ENCODE measurements around the gene SEZ6.
A peak's percentile ranks its signal among the peaks of the same experiment; 100 is the strongest.

Gene SEZ6

GRCh38 chr17:28951991-28952975 is 53.5 kb downstream of the SEZ6 start:
- Histone ChIP-seq H2AFZ (ENCODE audit: low read depth, low read length) (peak overlapping the region; percentile 78), H3K36me3 (ENCODE audit: insufficient read depth, low read length) (peaks cover 23% of the 10 kb centered on the region), H3K9me3 (ENCODE audit: insufficient read depth, low read length, severe bottlenecking) (no peaks in the 10 kb centered on the region), H3K4me1 (ENCODE audit: insufficient read depth, low read length) (peaks cover 35% of the 10 kb centered on the region), H3K27ac (ENCODE audit: low read length) (peak overlapping the region; percentile 95), H3K27me3 (ENCODE audit: insufficient read depth, low read length, poor library complexity) (no peaks in the 10 kb centered on the region), H3K79me2 (ENCODE audit: insufficient read depth, low read length) (peaks cover 40% of the 10 kb centered on the region), H3K4me2 (ENCODE audit: insufficient read depth, low read length) (peak overlapping the region; percentile 68), H3K9ac (ENCODE audit: low read depth, low read length) (peak overlapping the region; percentile 67), H4K20me1 (ENCODE audit: insufficient read depth, low read length) (peaks cover 24% of the 10 kb centered on the region), H3K4me3 (ENCODE audit: low read depth in 1 of 2, low read length in 2 of 2) (peak overlapping the region; percentile 37 to 65)
- no peak for TF ChIP-seq EZH2 (IDR thresholded peaks at IDR 0.05; ENCODE audit: borderline replicate concordance, low read depth, low read length, severe bottlenecking)
- TF ChIP-seq CTCF (IDR thresholded peaks at IDR 0.05; ENCODE audit: borderline replicate concordance, extremely low read depth, low read length, poor library complexity, severe bottlenecking), result no peak
- ATAC-seq (ENCODE audit: insufficient read depth, low read depth), result peak; percentile 80
- peak; percentile 98 for DNase-seq

DNA sequence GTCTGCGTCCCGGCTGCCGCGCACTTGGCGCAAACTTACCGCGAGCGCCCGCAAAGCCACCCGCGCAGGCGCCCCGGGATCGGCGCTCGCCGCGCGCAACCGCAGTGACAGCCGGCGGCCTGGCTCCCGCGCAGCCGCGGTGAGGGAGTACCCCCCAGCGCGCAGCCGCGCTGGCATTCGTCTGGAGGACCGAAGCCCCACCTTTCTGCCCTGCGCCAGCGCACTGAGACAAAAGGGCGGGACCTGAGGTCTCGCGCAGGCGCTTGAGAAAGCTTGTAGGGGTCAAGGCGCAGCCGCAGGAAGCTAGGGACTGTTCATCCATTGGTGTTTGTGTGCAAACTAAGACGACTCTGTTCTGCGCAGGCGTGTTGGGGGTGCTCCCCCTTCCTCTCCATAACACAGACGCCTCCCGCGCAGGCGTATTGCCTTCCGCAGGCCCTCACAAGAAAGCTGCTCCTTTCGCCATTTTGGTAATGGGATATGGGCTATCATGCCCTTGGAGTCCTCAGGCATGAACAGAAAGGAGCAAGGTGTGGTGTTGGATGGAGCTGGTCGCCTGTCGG is 54.3 kb downstream of the SEZ6 start, which contains the start of gene PHF12:
PHF12 (minus strand) TSS at position 91 of the 563 bp plus-strand sequence. CDS start 558 bp downstream, outside the sequence.
- H3K4me2 ChIP-seq (ENCODE audit: insufficient read depth, low read length), result peak within 1 kb of the TSS; percentile 91
- no peak for TF ChIP-seq CTCF (IDR thresholded peaks at IDR 0.05; ENCODE audit: borderline replicate concordance, extremely low read depth, low read length, poor library complexity, severe bottlenecking)
- TF ChIP-seq EZH2 (IDR thresholded peaks at IDR 0.05; ENCODE audit: borderline replicate concordance, low read depth, low read length, severe bottlenecking), result no peak
- H3K79me2 ChIP-seq (ENCODE audit: insufficient read depth, low read length), result peaks cover 47% of the 10 kb centered on the region
- DNase-seq (peak; percentile 100), ATAC-seq (ENCODE audit: insufficient read depth, low read depth) (peak; percentile 69)
- no peaks in the 10 kb centered on the region for H3K9me3 ChIP-seq (ENCODE audit: insufficient read depth, low read length, severe bottlenecking)
- peak within 1 kb of the TSS; percentile 77 for H3K9ac ChIP-seq (ENCODE audit: low read depth, low read length)
- peak within 1 kb of the TSS; percentile 95 for H3K27ac ChIP-seq (ENCODE audit: low read length)
- H2AFZ ChIP-seq (ENCODE audit: low read depth, low read length), result peak within 1 kb of the TSS; percentile 78
- no peaks in the 10 kb centered on the region for H3K27me3 ChIP-seq (ENCODE audit: insufficient read depth, low read length, poor library complexity)
- peak within 1 kb of the TSS; percentile 80 to 81 for H3K4me3 ChIP-seq (ENCODE audit: low read depth in 1 of 2, low read length in 2 of 2)
- peaks cover 40% of the 10 kb centered on the region for H3K4me1 ChIP-seq (ENCODE audit: insufficient read depth, low read length)
- H3K36me3 ChIP-seq (ENCODE audit: insufficient read depth, low read length), result peaks cover 28% of the 10 kb centered on the region
- H4K20me1 ChIP-seq (ENCODE audit: insufficient read depth, low read length), result peaks cover 30% of the 10 kb centered on the region

DNA sequence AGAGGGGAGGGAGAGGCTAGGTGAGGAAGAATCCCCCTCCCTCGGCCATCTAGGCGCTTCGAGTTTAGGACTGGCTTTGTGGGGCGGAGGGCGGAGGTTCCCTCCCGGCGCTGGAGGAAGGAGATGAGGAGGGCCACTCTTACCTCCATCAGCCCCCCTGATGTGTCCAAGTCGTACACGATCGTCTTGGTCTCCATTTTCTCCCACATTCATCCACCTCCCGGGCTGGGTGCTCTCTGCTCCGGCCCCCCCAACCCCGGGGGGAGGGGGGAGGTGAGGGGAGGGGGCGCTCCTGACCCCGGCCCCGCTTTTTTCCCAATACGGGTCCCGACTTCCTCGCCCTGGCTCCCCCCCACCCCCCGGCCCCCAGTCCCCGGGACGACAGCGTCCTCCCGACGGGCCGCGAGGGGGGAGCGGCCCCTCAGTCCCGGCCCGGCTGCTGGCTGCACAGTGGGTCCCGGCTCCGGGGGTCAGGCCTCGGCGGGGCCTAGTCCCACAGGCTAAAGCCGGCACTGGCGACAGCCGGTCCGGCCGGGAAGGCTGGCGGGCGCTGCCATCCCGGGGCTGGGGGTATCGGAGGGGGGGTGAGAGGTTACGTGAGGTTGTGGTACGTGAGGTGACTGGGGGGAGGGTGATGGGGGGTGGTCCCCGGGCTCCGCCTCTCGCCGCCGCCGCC is 54.9 kb downstream of the SEZ6 start:
- H3K4me2 ChIP-seq (ENCODE audit: insufficient read depth, low read length), result peak overlapping the region; percentile 91
- H3K9me3 ChIP-seq (ENCODE audit: insufficient read depth, low read length, severe bottlenecking), result no peaks in the 10 kb centered on the region
- H3K9ac ChIP-seq (ENCODE audit: low read depth, low read length), result peak overlapping the region; percentile 77
- peak overlapping the region; percentile 80 to 81 for H3K4me3 ChIP-seq (ENCODE audit: low read depth in 1 of 2, low read length in 2 of 2)
- DNase-seq (no peak), ATAC-seq (ENCODE audit: insufficient read depth, low read depth) (no peak)
- peaks cover 34% of the 10 kb centered on the region for H3K36me3 ChIP-seq (ENCODE audit: insufficient read depth, low read length)
- no peaks in the 10 kb centered on the region for H3K27me3 ChIP-seq (ENCODE audit: insufficient read depth, low read length, poor library complexity)
- peak overlapping the region; percentile 62 for H2AFZ ChIP-seq (ENCODE audit: low read depth, low read length)
- peaks cover 35% of the 10 kb centered on the region for H4K20me1 ChIP-seq (ENCODE audit: insufficient read depth, low read length)
- peaks cover 53% of the 10 kb centered on the region for H3K79me2 ChIP-seq (ENCODE audit: insufficient read depth, low read length)
- H3K27ac ChIP-seq (ENCODE audit: low read length), result peak overlapping the region; percentile 79
- peaks cover 46% of the 10 kb centered on the region for H3K4me1 ChIP-seq (ENCODE audit: insufficient read depth, low read length)
- no peak for TF ChIP-seq EZH2 (IDR thresholded peaks at IDR 0.05; ENCODE audit: borderline replicate concordance, low read depth, low read length, severe bottlenecking)
- TF ChIP-seq CTCF (IDR thresholded peaks at IDR 0.05; ENCODE audit: borderline replicate concordance, extremely low read depth, low read length, poor library complexity, severe bottlenecking), result no peak
